Mesendoderm (in vitro differentiated cells): ENCODE measurements around the gene ZEB2. TPM values are rescaled to one million over a fixed set of nuclear protein-coding genes. Genes with fewer than 3 reads are reported as not detected.

ENCODE experiments used
- DNase-seq: peaks from one replicate; pipeline ENCODE4 v3.0.0; 2013
- H2AK5ac ChIP-seq: 2 replicates; pipeline ENCODE4 v1.6.1; 2013; ENCODE audit warnings: low read length, inconsistent platforms
- H2BK120ac ChIP-seq: 2 replicates; pipeline ENCODE4 v1.6.1; 2013; ENCODE audit warnings: low read depth, mild to moderate bottlenecking, low read length, moderate library complexity, mixed read lengths
- H2BK15ac ChIP-seq: replicated peaks from 2 replicates; pipeline ENCODE4 v1.6.1; 2013; ENCODE audit warnings: low read depth, mild to moderate bottlenecking, moderate library complexity
- H2BK5ac ChIP-seq: 2 replicates; pipeline ENCODE4 v1.6.1; 2013; ENCODE audit warnings: low read length, inconsistent platforms
- H3K18ac ChIP-seq: 2 replicates; pipeline ENCODE4 v1.6.1; 2013; ENCODE audit warnings: mild to moderate bottlenecking, low read length, mixed read lengths
- H3K23ac ChIP-seq: one replicate; pipeline ENCODE4 v1.6.1; 2013; ENCODE audit warnings: low read length
- H3K27ac ChIP-seq: 2 replicates; pipeline ENCODE4 v1.5.1; 2013; ENCODE audit warnings: low read depth, mild to moderate bottlenecking, inconsistent platforms, low read length, moderate library complexity
- H3K27me3 ChIP-seq: 2 replicates; pipeline ENCODE4 v1.6.1; 2013; ENCODE audit warnings: low read length, control low read depth, mild to moderate bottlenecking, inconsistent platforms; ENCODE audit not compliant: insufficient read depth, poor library complexity
- H3K36me3 ChIP-seq: 2 replicates; pipeline ENCODE4 v1.6.1; 2013; ENCODE audit warnings: low read length, inconsistent platforms; ENCODE audit not compliant: control insufficient read depth, insufficient read depth
- H3K4ac ChIP-seq: one replicate; pipeline ENCODE4 v1.6.1; 2013; ENCODE audit warnings: low read depth, mild to moderate bottlenecking, low read length, moderate library complexity
- H3K4me1 ChIP-seq: 2 replicates; pipeline ENCODE4 v1.6.1; 2013; ENCODE audit warnings: low read depth, low read length, inconsistent platforms; ENCODE audit not compliant: control insufficient read depth
- H3K4me2 ChIP-seq: 2 replicates; pipeline ENCODE4 v1.6.1; 2013; ENCODE audit warnings: low read length
- H3K4me3 ChIP-seq: 2 replicates; pipeline ENCODE4 v1.5.1; 2013; ENCODE audit warnings: mild to moderate bottlenecking, low read length
- H3K56ac ChIP-seq: one replicate; pipeline ENCODE4 v1.6.1; 2013; ENCODE audit warnings: low read length
- H3K79me1 ChIP-seq: 2 replicates; pipeline ENCODE4 v1.6.1; 2013; ENCODE audit warnings: low read length, inconsistent platforms
- H3K79me2 ChIP-seq: 2 replicates; pipeline ENCODE4 v1.6.1; 2013; ENCODE audit warnings: mild to moderate bottlenecking, low read length; ENCODE audit not compliant: control insufficient read depth, insufficient read depth
- H3K9ac ChIP-seq: 2 replicates; pipeline ENCODE4 v1.6.1; 2013; ENCODE audit warnings: low read length, inconsistent platforms
- H4K5ac ChIP-seq: one replicate; pipeline ENCODE4 v1.6.1; 2013; ENCODE audit warnings: low read length
- H4K8ac ChIP-seq: one replicate; pipeline ENCODE4 v1.6.1; 2013; ENCODE audit warnings: low read depth, mild to moderate bottlenecking, control low read depth, low read length, moderate library complexity
- WGBS: extraction: QIAGEN DNeasy Blood & Tissue Kit; methylation state at CpG from one replicate; pipeline ENCODE4 v1.1.7; 2013; ENCODE audit warnings: low lambda C conversion rate, missing lambda C conversion rate; ENCODE audit not compliant: insufficient coverage; ENCODE audit errors: extremely low coverage; 5-methylcytosine and 5-hydroxymethylcytosine counted together
- polyA plus RNA-seq, 2 experiments: library from polyadenylated mRNA; stranded (reverse); fragments of 200-250 nt; gene quantifications; one replicate each; pipeline ENCODE4 v1.2.3, GENCODE V29; 2013

Gene ZEB2
- polyA plus RNA-seq (2013, experiment 1 of 2), result 0.74 TPM
- polyA plus RNA-seq (2013, experiment 2 of 2), result 0.83 TPM

- Histone ChIP-seq H2BK15ac (peak within 1 kb of the TSS; percentile 80), H3K4ac (no peak within 1 kb of the TSS), H2BK5ac (no peak within 1 kb of the TSS), H4K5ac (no peak within 1 kb of the TSS), H3K79me2 (no peaks in the 10 kb centered on the region), H3K79me1 (no peaks in the 10 kb centered on the region), H3K56ac (peak within 1 kb of the TSS; percentile 30), H3K27ac (no peak within 1 kb of the TSS), H4K8ac (no peak within 1 kb of the TSS), H3K9ac (peak within 1 kb of the TSS; percentile 47), H3K36me3 (no peaks in the 10 kb centered on the region), H2AK5ac (no peak within 1 kb of the TSS), H3K4me2 (peak within 1 kb of the TSS; percentile 52), H3K18ac (peak within 1 kb of the TSS; percentile 70), H3K27me3 (peaks cover 16% of the 10 kb centered on the region), H3K4me1 (peaks cover 3% of the 10 kb centered on the region), H2BK120ac (peak within 1 kb of the TSS; percentile 23), H3K23ac (no peak within 1 kb of the TSS), H3K4me3 (peak within 1 kb of the TSS; percentile 0)
- no CpG with 5 or more reads among the region's 29 CpGs for WGBS
- DNase-seq, result peak; percentile 83
These were observed at the start of gene ZEB2 for GRCh38 chr2:144519934-144520731. ZEB2 (minus strand) TSS chr2:144520119; CDS start chr2:144517350, 2,769 bp downstream.

GRCh38 chr2:144567745-144568144 lies 47.8 kb upstream of the ZEB2 start:
- no peaks in the 10 kb centered on the region for H3K79me2 ChIP-seq
- no peak overlapping the region for H2BK15ac ChIP-seq
- no peaks in the 10 kb centered on the region for H3K79me1 ChIP-seq
- no peak overlapping the region for H3K18ac ChIP-seq
- no peak overlapping the region for H3K9ac ChIP-seq
- no peak overlapping the region for H3K4me3 ChIP-seq
- H3K4me2 ChIP-seq, result no peak overlapping the region
- H4K5ac ChIP-seq, result no peak overlapping the region
- no peak overlapping the region for H3K27ac ChIP-seq
- no CpG with 5 or more reads among the region's 4 CpGs for WGBS
- no peak overlapping the region for H4K8ac ChIP-seq
- H3K27me3 ChIP-seq, result no peaks in the 10 kb centered on the region
- no peak overlapping the region for H2BK5ac ChIP-seq
- no peaks in the 10 kb centered on the region for H3K4me1 ChIP-seq
- no peak overlapping the region for H2AK5ac ChIP-seq
- no peaks in the 10 kb centered on the region for H3K36me3 ChIP-seq
- no peak overlapping the region for H3K23ac ChIP-seq
- H2BK120ac ChIP-seq, result no peak overlapping the region
- H3K56ac ChIP-seq, result no peak overlapping the region
- peak; percentile 18 for DNase-seq
- no peak overlapping the region for H3K4ac ChIP-seq

GRCh38 chr2:144566448-144566847 lies 46.5 kb upstream of the ZEB2 start:
- Histone ChIP-seq H2BK15ac (no peak overlapping the region), H2AK5ac (no peak overlapping the region), H3K27me3 (no peaks in the 10 kb centered on the region), H3K27ac (no peak overlapping the region), H3K79me2 (no peaks in the 10 kb centered on the region), H3K18ac (no peak overlapping the region), H3K4me3 (no peak overlapping the region), H2BK120ac (no peak overlapping the region), H3K9ac (no peak overlapping the region), H4K5ac (no peak overlapping the region), H3K4ac (no peak overlapping the region), H3K23ac (no peak overlapping the region), H3K4me1 (no peaks in the 10 kb centered on the region), H4K8ac (peak overlapping the region; percentile 56), H3K56ac (no peak overlapping the region), H3K79me1 (no peaks in the 10 kb centered on the region), H2BK5ac (no peak overlapping the region), H3K36me3 (no peaks in the 10 kb centered on the region), H3K4me2 (no peak overlapping the region)
- no CpG with 5 or more reads among the region's 2 CpGs for WGBS
- no peak for DNase-seq

- no peaks in the 10 kb centered on the region for H3K79me1 ChIP-seq
- H2AK5ac ChIP-seq, result no peak overlapping the region
- WGBS, result no CpG with 5 or more reads among the region's 1 CpG
- no peak overlapping the region for H3K9ac ChIP-seq
- no peak overlapping the region for H2BK5ac ChIP-seq
- no peak overlapping the region for H3K4me3 ChIP-seq
- no peaks in the 10 kb centered on the region for H3K36me3 ChIP-seq
- no peak overlapping the region for H3K27ac ChIP-seq
- H4K5ac ChIP-seq, result no peak overlapping the region
- H3K18ac ChIP-seq, result no peak overlapping the region
- H3K23ac ChIP-seq, result no peak overlapping the region
- no peak overlapping the region for H3K4me2 ChIP-seq
- H3K79me2 ChIP-seq, result no peaks in the 10 kb centered on the region
- H3K27me3 ChIP-seq, result no peaks in the 10 kb centered on the region
- no peak for DNase-seq
- H4K8ac ChIP-seq, result no peak overlapping the region
- no peak overlapping the region for H2BK120ac ChIP-seq
- no peaks in the 10 kb centered on the region for H3K4me1 ChIP-seq
- H3K4ac ChIP-seq, result no peak overlapping the region
- H2BK15ac ChIP-seq, result no peak overlapping the region
- H3K56ac ChIP-seq, result no peak overlapping the region
These were observed 40.3 kb upstream of the ZEB2 start for GRCh38 chr2:144560251-144560650.

GRCh38 chr2:144559681-144560080 lies 39.8 kb upstream of the ZEB2 start:
- no peaks in the 10 kb centered on the region for H3K36me3 ChIP-seq
- H3K27me3 ChIP-seq, result no peaks in the 10 kb centered on the region
- no peak overlapping the region for H3K4me3 ChIP-seq
- H3K9ac ChIP-seq, result no peak overlapping the region
- no peaks in the 10 kb centered on the region for H3K79me1 ChIP-seq
- H3K56ac ChIP-seq, result no peak overlapping the region
- no peak overlapping the region for H4K8ac ChIP-seq
- H3K79me2 ChIP-seq, result no peaks in the 10 kb centered on the region
- no peaks in the 10 kb centered on the region for H3K4me1 ChIP-seq
- no peak overlapping the region for H3K27ac ChIP-seq
- no peak overlapping the region for H2BK15ac ChIP-seq
- H2AK5ac ChIP-seq, result no peak overlapping the region
- H3K4me2 ChIP-seq, result no peak overlapping the region
- no peak overlapping the region for H2BK5ac ChIP-seq
- H2BK120ac ChIP-seq, result no peak overlapping the region
- no peak overlapping the region for H4K5ac ChIP-seq
- no peak overlapping the region for H3K23ac ChIP-seq
- H3K4ac ChIP-seq, result no peak overlapping the region
- WGBS, result no CpG with 5 or more reads among the region's 3 CpGs
- no peak overlapping the region for H3K18ac ChIP-seq
- no peak for DNase-seq
